Right ventricle myocardium superior (tissue), 1 donor: ENCODE results near the gene ITM2B. TPM values are rescaled to one million over a fixed set of nuclear protein-coding genes. Genes with fewer than 3 reads are reported as not detected.
"Not testable (repeated sequence)": the region's sequence is repeated elsewhere in the genome, so short reads cannot be mapped to it uniquely, and the experiment has no call there.

Experiments used
- ATAC-seq: fragments of 200-7000 bp; cut with Tn5 transposase; one replicate; pipeline ENCODE4 v1.9.1; 2020; ENCODE audit warnings: mild to moderate bottlenecking; ENCODE audit not compliant: poor library complexity
- DNase-seq: peaks from one replicate; pipeline ENCODE4 v3.0.0-alpha.2; 2020
- intact Hi-C: fragments of 100-400 bp; cut with DNase I; formaldehyde crosslinking; loops from one replicate; pipeline ENCODE4 v1.11.2; 2022
- long read RNA-seq: library from polyadenylated mRNA; unstranded; transcript quantifications from one replicate; pipeline ENCODE4 v2.0.0, GENCODE V29; 2021
- total RNA-seq: library from RNA; stranded (reverse); fragmentation: NEBNext Ultra II Directional; extraction: Animal tissue kit (Norgen Biotek cat#: 25700); gene quantifications from one replicate; pipeline ENCODE4 v1.2.1, GENCODE V29; 2021
- donor health status: DM: no; HTN: yes; CAD: no; lungs with severe emphysema.

The ITM2B gene
- 516 TPM for total RNA-seq
- long read RNA-seq, full-length matches to known transcripts = 947 of 964 reads
- long read RNA-seq, partial matches to known transcripts = 10 of 964 reads
- long read RNA-seq, other reads (novel, unspliced or antisense) = 7 of 964 reads

DNA sequence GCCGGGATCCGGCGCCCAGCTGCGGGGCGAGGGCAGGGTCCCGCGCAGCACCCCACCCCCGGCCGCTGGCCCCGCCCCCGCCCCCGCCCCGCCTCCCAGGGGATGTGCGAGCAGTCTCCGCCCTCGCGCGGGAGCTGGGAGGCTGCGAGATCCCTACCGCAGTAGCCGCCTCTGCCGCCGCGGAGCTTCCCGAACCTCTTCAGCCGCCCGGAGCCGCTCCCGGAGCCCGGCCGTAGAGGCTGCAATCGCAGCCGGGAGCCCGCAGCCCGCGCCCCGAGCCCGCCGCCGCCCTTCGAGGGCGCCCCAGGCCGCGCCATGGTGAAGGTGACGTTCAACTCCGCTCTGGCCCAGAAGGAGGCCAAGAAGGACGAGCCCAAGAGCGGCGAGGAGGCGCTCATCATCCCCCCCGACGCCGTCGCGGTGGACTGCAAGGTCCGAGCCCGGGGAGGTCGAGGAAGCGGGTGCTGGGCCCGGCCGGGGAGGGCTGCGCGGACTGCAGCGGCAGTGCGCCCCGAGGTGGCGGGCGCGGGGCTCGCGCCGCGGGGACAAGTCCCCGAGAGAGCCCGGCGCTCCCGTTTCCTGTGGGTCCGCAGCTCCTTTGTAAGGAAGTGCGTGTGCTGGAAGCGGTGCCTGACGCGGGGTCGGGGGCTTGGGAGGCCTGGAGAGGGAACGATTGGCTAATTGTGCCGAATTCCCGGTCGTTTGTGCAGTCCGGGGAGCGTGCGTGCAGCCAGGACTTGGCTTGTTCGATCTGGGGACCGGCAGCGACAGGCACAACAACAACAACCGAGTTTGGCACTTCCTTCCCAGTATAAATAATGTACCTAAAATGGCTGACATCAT lies at the start of gene ITM2B:
Gene ITM2B, plus strand, starts transcription at position 161 of the 843 bp plus-strand sequence. Its CDS starts 155 bp downstream, at position 316.
- DNase-seq (peak; percentile 90), ATAC-seq (peak; percentile 89)
- intact Hi-C loops = loop anchor here (5.0 to 10.0 kb wide), 2 partner anchors 72 to 106 kb away; partner anchors contain the start of gene RB1

DNA sequence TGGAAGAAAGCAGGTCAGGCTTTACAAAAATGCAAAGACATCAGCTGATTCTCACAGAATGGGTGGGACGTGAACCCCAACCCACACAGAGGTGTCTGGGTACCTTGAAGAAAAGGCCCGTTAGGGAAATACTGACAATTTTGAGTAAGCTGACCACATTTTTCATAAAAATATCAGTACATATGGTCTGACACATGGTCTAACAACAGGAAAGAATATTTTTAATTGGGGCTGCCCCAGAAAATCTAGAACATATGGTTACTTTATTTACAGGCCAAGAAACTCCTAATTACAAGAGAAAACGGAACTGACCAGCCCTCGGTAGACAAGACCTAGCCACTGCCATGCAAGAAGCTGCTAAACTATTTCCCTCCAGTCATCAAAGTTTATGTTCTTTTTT lies 48.7 kb upstream of the ITM2B start:
- no peak for ATAC-seq
- intact Hi-C loops = no loop called here
- no peak for DNase-seq

DNA sequence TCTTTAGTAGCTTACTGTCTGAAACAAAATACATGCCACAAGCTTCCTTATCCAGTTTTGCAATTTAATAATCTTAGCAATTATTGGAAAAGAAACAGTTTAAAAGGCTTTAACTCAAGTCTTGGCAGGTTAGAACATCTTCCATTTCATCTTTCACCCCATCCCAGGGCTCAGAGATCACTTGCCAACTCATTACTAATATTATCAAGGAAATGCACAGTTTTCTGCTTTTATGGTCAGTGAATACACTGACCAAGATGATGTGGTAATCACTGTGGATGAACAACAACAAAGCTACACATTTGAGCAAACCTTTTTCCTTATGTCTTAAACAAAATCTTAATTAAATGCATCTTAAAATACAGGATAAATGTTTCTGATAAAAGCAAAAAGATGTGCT lies 48.0 kb upstream of the ITM2B start:
- DNase-seq = no peak
- ATAC-seq = no peak
- intact Hi-C loops = no loop called here

DNA sequence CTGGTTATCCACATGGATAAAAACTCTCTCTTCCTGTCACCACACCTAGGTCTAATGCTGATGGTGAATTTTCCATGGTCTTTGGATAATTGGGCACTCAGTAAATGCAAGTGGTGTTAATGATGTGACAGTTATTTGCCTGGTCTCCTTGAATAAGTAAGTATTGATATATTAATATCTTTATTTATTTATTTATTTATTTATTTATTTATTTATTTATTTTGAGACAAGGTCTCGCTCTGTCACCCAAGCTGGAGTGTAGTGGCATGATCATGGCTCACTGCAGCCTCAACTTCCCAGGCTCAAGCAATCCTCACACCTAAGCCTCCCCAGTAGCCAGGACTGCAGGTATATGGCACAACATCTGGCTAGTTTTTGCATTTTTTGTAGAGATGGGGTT lies 46.3 kb upstream of the ITM2B start:
- DNase-seq = no peak
- intact Hi-C loops = no loop called here
- ATAC-seq = no peak

DNA sequence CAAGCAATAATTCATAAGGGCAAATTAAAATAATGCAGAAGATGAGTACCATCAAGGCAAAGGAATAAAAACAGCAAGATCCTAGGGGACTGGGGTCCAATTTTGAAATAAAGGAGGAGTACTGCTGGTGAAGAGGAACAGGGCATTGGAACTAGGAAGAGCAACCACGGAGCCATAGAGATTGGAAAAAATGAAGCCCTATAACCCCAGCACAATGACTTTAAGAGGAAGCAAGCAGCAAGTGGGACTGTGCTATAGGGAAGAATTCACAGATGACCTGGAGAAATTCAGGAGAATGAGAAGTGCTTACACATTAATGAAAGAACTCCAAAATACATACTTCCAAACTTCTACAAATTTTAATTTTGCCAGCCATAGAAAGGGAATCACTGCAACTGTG lies 44.9 kb upstream of the ITM2B start:
- DNase-seq (no peak), ATAC-seq (no peak)
- intact Hi-C loops = no loop called here

DNA sequence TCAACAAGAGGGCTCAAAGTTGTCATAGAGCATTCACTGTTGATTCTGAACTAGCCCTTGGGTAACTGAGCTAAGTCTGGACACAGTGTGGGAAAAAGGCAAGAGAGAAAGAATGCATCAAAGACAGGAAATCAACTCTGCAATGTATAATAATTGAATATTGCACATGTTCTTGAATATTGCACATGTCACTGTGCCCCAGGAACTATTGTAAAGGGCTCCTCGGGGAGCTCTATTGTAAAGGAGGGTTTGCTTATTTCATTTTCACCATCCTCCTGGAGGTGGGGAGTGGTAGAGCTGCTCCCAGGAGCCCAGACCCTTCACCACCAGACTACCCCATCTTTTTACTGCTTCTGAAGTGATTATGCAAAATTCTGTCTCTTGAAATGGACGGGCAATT lies 44.4 kb upstream of the ITM2B start:
- intact Hi-C loops = no loop called here
- DNase-seq (no peak), ATAC-seq (no peak)

DNA sequence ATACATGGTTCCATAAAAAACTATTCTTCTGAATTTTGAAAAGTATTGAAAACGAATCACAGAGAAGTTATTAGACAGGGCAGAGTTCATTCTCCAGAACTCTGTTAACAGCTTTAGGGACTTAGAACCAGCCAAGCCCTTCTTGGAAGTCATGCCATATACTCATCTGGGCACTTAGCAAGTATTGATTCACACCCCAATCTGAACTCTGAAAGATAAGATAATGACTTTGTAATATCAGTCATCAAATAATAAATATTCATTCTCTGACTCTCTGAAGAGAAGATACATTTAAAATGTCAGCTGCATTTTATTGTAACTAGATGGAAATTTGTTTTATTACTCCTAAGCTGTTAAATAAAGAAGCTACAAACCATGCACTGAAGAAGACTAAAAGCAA lies 43.8 kb upstream of the ITM2B start:
- intact Hi-C loops = no loop called here
- ATAC-seq (no peak), DNase-seq (no peak)

DNA sequence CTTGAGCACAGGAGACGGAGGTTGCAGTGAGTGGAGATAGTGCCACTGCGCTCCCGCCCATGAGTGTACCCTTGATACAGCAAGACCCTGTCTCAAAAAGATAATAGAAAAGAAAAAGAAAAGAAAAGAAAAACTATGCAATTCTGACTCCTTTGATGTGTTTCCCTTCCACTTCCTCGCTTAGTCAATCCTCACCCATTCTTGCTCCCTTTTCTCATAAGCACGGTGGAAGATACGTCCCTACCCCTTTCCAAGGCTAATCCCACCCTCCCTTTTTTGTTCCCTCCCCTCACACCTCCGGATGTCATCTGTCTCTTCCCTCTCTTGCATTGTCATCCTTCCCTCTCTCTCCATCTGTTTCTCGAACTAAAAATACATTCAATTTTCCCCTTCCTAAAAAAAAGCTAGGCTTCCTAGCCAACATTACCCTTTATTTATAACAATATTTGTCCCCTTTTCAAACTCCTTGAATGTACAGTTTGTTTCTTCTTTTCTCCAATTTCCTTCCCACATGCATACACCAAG lies 40.5 kb upstream of the ITM2B start:
- no peak for ATAC-seq
- no peak for DNase-seq
- intact Hi-C loops = no loop called here

DNA sequence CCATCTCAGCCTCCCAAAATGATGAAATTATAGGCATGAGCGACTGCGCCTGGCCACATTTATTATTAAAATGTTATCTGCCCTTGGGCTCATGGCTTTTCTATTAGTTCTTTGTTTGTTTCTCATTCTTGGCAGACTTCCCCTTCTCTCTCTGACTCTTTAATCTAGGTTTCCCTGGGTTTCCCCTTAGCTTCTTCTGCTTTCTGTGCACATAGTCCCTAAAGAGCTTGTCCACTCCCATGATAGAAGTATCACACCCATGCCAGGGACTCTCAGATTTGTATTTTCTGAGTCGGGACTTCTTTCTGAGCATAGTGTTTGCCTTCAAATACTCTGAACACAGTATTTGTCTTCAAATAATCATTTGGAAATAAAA lies 38.6 kb upstream of the ITM2B start:
- intact Hi-C loops = no loop called here
- DNase-seq = no peak
- ATAC-seq = peak; percentile 56

DNA sequence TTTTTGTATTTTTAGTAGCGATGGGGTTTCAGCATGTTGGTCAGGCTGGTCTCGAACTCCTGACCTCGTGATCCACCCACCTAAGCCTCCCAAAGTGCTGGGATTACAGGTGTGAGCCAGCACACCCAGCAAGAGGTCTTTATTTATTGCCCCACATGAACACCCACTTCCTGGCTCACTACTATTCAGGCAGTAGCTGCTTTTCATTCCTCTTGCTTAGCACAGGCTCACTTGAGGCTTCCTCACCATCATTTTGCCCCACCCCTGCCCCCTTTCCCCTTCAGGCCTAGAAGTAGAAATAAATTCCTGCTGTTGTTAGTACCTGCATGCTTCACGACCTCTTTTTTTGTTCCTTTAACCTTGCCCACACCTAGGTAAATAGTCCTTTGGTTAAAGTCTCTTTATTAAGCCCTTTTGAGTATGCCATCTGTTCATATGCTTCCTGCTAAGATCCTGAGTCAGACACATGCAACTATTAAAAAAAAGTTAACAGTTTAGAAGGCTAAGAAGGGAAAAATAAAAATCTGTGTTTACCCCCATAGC lies 33.5 kb upstream of the ITM2B start:
- no peak for DNase-seq
- intact Hi-C loops = no loop called here
- ATAC-seq = no peak

DNA sequence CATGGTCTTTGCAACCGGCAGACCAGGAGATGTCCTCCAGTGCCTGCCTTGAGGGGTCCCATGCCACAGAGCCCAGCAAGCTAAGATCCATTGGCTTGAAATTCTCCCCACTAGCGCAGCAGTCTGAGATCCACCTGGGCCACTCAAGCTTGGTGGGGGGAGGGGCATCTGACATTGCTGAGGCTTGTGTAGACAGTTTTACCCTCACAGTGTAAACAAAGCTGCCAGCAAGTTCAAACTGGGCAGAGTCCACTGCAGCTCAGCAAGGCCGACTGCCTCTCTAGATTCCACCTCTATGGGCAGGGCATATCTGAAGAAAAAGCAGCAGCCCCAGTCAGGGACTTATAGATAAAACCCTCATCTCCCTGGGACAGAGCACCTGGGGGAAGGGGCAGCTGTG lies 32.0 kb upstream of the ITM2B start:
- intact Hi-C loops = no loop called here
- ATAC-seq = no peak

DNA sequence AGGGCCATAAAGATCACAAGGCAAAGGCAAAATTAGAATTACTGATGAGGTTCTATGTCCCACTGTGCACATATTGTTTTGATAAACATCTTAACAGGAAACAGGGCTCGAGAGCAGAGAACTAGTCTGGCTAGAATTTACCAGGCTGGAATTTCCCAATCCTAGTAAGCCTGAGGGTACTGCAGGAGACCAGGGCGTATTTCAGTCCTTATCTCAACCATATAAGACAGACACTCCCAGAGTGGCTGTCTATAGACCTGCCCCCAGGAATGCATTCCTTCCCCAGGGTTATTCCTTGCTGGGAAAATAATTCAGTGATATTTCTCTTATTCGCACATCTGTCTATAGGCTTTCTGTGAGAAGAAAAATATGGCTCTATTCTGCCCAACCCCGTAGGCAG lies 25.8 kb upstream of the ITM2B start:
- intact Hi-C loops, DNase-seq, ATAC-seq: not testable (repeated sequence)

More for the DNA sequence above, 32.0 kb upstream of the ITM2B start:
- no peak for DNase-seq

DNA sequence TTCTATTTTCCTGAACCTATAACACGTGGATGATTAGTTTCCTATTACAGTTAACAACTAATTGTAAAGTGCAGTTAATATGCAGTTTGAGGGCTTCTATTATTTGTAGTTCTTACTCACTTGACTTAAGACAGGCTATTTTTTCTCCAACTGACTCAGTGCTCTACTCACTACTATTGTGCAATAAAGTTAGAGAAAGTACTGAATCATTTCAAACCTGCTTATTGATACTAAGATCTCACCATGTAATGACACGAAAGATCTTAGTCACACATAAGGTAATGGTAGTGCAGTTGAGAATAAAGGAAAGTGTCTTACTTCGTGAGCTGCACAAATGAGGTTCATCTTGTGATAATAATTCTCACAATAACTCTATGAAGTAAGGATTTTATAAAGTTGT lies 22.8 kb upstream of the ITM2B start:
- ATAC-seq (no peak), DNase-seq (no peak)
- intact Hi-C loops = no loop called here

DNA sequence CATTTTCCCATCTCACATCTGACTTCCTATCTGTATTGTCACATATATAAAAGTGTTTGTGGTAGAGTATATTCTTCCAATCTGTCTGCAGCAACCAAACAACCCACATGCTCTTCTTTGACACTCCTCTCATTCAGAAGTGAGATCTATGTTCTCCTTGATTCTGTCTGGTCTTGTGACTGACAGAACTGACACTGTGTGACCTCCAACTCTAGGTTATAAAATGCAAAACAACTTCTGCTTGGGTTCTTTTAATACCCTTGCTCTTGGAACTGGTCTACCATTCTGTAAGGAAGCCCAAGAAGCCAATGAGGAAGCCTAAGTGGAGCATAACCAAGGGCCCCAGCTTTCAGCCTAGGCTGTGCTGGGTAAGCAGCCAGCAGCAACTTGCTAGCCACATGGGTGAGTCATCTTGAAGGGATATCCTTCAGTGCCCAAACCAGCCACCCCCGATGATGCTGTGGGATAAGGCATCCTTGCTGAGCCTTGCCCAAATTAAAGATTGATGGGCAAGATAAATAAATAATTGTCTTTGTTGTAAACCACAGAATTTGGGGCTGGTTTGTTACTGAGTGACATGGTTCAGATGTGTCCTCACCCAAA lies 18.4 kb upstream of the ITM2B start:
- ATAC-seq = no peak

DNA sequence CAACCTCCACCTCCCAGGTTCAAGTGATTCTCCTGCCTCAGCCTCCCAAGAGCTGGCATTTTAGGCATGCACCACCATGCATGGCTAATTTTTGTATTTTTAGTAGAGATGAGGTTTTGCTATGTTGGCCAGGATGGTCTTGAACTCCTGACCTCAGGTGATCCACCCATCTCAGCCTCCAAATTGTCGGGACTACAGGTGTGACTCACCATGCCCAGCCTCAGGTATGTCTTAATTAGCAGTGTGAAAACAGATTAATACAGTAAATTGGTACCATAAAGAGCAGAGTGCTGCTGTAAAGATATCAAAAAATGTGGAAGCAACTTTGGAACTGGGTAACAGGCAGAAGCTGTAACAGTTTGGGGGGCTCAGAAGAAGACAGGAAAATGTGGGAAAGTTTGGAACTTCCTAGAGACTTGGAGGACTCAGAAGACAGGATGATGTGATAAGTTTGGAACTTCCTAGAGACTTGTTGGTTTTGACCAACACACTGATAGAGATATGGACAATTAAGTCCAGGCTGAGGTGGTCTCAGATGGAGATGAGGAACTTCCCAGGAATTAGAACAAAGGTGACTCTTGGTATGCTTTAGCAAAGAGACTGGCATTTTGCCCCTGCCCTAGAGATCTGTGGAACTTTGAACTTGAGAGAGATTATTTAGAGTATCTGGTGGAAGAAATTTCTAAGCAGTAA lies 17.3 kb upstream of the ITM2B start:
- intact Hi-C loops, ATAC-seq, DNase-seq: not testable (repeated sequence)

More for the DNA sequence above, 18.4 kb upstream of the ITM2B start:
- intact Hi-C loops = no loop called here
- DNase-seq = no peak

DNA sequence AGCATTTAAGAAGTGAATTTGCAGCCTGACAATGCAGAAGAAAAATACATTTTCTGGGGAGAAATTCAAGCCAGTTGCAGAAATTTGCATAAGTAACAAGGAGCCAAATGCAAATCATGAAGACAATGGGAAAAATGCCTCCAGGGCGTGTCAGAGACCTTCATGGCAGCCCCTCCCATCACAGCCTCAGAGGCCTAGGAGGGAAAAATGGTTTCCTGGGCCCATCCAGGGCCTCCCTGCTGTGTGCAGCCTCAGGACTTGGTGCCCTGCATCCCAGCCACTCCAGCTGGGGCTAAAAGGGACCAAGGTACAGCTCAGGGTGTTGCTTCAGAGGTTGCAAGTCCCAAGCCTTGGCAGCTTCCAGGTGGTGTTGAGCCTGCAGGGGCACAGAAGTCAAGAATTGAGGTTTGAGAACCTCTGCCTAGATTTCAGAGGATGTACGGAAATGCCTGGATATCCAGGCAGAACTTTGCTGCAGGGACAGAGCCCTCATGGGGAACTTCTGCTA lies 16.7 kb upstream of the ITM2B start:
- intact Hi-C loops = no loop called here
- DNase-seq (no peak), ATAC-seq (no peak)

DNA sequence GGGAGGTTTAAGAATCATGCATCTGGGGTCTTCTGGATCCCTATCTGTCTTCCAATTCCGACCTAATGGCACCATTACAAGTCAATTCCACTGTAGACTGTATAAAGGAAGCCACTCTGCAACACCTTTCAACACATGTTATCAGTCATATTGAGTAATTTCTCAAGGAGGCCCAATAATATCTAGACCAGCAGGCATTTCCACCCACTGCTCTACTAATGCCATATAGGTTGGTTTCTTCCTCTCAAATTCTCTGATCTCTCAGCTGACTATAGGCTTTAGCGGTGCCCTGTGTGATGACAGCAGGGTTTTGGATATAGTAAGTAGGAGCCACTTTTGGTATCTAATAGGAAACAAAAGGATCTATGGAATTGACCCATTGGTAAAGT lies 12.4 kb upstream of the ITM2B start:
- intact Hi-C loops = no loop called here
- no peak for DNase-seq
- ATAC-seq = no peak

DNA sequence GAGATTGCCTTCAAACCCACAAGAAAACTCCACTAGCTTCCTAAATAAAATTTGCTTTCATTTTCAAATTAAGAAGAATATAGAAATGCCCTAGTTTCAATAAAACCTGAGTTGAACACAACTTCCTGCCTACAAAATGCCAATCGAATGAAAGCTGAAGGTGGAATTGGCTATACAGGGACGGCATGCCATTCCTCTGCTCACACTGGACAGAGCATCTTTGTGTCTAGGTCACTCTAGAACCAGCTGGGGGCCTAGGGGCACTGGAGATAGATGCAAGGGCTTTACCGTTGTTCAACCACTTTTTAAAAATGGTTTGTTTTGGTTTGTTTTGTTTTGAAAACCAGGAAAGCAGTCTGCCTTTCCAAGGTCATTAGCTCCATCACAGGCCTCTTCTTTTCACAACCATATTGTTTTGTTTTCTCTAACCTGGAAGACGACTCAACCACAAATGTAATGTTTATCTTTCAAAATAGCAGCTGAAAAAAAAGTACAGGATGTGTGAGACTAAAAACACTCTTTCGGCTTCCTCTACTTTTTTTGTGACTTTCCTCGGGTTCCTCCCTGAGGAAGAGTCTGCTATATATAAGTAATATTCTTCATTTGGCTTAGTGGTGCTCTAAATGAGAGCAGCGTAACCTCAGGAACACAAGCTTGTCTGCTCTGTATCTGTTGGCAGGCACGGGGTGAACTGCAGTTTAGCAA lies 11.9 kb upstream of the ITM2B start:
- ATAC-seq (peak; percentile 62), DNase-seq (no peak)
- intact Hi-C loops = no loop called here
